ENCODE measurements around the gene TPSD1. TPM values are rescaled to one million over a fixed set of nuclear protein-coding genes. Genes with fewer than 3 reads are reported as not detected.
A peak's percentile ranks its signal among the peaks of the same experiment; 100 is the strongest.

The TPSD1 gene
- total and polyA plus RNA-seq, 2 donors (not counting 3 experiments of a cell fraction or from before 2014, with no cell fraction given) = not detected

GRCh38 chr16:1271380-1271723 is 15.5 kb downstream of the TPSD1 start:
- no peak overlapping the region for H3K9ac ChIP-seq (replicated peaks; ENCODE audit: extremely low read depth, insufficient read depth, low read length)
- TF ChIP-seq FOS (IDR thresholded peaks at IDR 0.05; ENCODE audit: borderline replicate concordance, insufficient read depth, low read length) (no peak), POLR2AphosphoS5 (IDR thresholded peaks at IDR 0.05; ENCODE audit: insufficient read depth, low read depth, low read length) (no peak), POLR2A (IDR thresholded peaks at IDR 0.05; ENCODE audit: low read depth, low read length) (no peak), GATA2 (IDR thresholded peaks at IDR 0.05; ENCODE audit: insufficient read depth, insufficient read length, low read depth, low read length) (no peak), MAX (IDR thresholded peaks at IDR 0.05; ENCODE audit: insufficient read depth, insufficient read length) (no peak), EZH2 (IDR thresholded peaks at IDR 0.05; ENCODE audit: borderline replicate concordance, low read depth, low read length, severe bottlenecking) (no peak), CTCF (IDR thresholded peaks at IDR 0.05; ENCODE audit: extremely low read depth in 1 of 2, insufficient read depth in 1 of 2, low read depth in 1 of 2, low read length in 2 of 2) (no peak), JUN (IDR thresholded peaks at IDR 0.05; ENCODE audit: borderline replicate concordance, insufficient read depth, insufficient read length, low read depth) (no peak), MYC (IDR thresholded peaks at IDR 0.05; ENCODE audit: low read depth, low read length) (no peak)
- ChIA-PET CTCF (no interaction called here), POLR2A (no interaction called here)
- BruUV-seq (replicated peaks) = no TSS peak
- H3K4me3 ChIP-seq (replicated peaks in 1 of 3; ENCODE audit: insufficient read depth in 1 of 3, low read depth in 1 of 3, low read length in 3 of 3) = no peak overlapping the region
- H3K27ac ChIP-seq (ENCODE audit: insufficient read depth, low read depth, low read length) = no peak overlapping the region
- H3K27me3 ChIP-seq (ENCODE audit: control insufficient read depth in 2 of 2, insufficient read depth in 2 of 2, low read length in 2 of 2) = no peaks in the 10 kb centered on the region
- dilution Hi-C loops (cut with MboI; ENCODE audit: extremely low pct_ligation_motif_present, low sequenced_read_pairs) (no loop called here), intact Hi-C loops (cut with micrococcal nuclease) (no loop called here)
- no peak overlapping the region for H3K4me2 ChIP-seq (ENCODE audit: insufficient read depth, low read length)
- peak; percentile 7 for DNase-seq (ENCODE audit: low read depth, low spot score)
- no peaks in the 10 kb centered on the region for H3K36me3 ChIP-seq (ENCODE audit: control insufficient read depth in 2 of 2, extremely low read depth in 1 of 2, insufficient read depth in 2 of 2, low read length in 2 of 2)
- no peaks in the 10 kb centered on the region for H4K20me1 ChIP-seq (replicated peaks; ENCODE audit: control insufficient read depth, extremely low read depth, insufficient read depth, low read length)
- H3K9me3 ChIP-seq (replicated peaks; ENCODE audit: control insufficient read depth, insufficient read depth, low read length) = no peaks in the 10 kb centered on the region
- FAIRE-seq = no peak
- H3K4me1 ChIP-seq (ENCODE audit: control insufficient read depth, extremely low read depth, insufficient read depth, low read length) = no peaks in the 10 kb centered on the region
- no peak overlapping the region for H2AFZ ChIP-seq (ENCODE audit: low read depth, low read length)
- no peaks in the 10 kb centered on the region for H3K9me1 ChIP-seq (replicated peaks; ENCODE audit: control insufficient read depth, extremely low read depth, insufficient read depth, low read length)
- no peaks in the 10 kb centered on the region for H3K79me2 ChIP-seq (ENCODE audit: control insufficient read depth, insufficient read depth, low read length)

All from endothelial cell of umbilical vein (primary cell).